DMS153 treated with DMSO at 0.1 percent for 48 hours (cell line): ENCODE data around the gene ZNF777.
A peak's percentile ranks its signal among the peaks of the same experiment; 100 is the strongest.
"Not testable (repeated sequence)": the region's sequence is repeated elsewhere in the genome, so short reads cannot be mapped to it uniquely, and the experiment has no call there.

Experiments
- DNase-seq: peaks from one replicate; lab custom pipeline; 2025; ENCODE audit not compliant: unreplicated experiment; lab: John Stamatoyannopoulos, UW

ZNF777 gene

GRCh38 chr7:149455175-149455950 is 5.5 kb downstream of the ZNF777 start:
- DNase-seq: no peak

GRCh38 chr7:149454750-149455149 is 6.1 kb downstream of the ZNF777 start:
- DNase-seq: no peak

- DNase-seq: no peak
Observed at GRCh38 chr7:149454006-149454405, 6.9 kb downstream of the ZNF777 start.

GRCh38 chr7:149450821-149451220 is 10.0 kb downstream of the ZNF777 start:
- no peak for DNase-seq

GRCh38 chr7:149449897-149450296 is 11.0 kb downstream of the ZNF777 start:
- no peak for DNase-seq

- no peak for DNase-seq
Observed at GRCh38 chr7:149448961-149449360, 11.9 kb downstream of the ZNF777 start.

- not testable (repeated sequence) for DNase-seq
Observed at GRCh38 chr7:149446026-149446425, 14.8 kb downstream of the ZNF777 start.

GRCh38 chr7:149444287-149444686 is 16.6 kb downstream of the ZNF777 start:
- no peak for DNase-seq

- no peak for DNase-seq
Observed at GRCh38 chr7:149443523-149443922, 17.3 kb downstream of the ZNF777 start.

GRCh38 chr7:149442924-149443323 is 17.9 kb downstream of the ZNF777 start:
- no peak for DNase-seq

- DNase-seq: no peak
Observed at GRCh38 chr7:149440222-149440621, 20.6 kb downstream of the ZNF777 start.

- no peak for DNase-seq
Observed at GRCh38 chr7:149436358-149436757, 24.5 kb downstream of the ZNF777 start.

GRCh38 chr7:149433124-149433523 is 27.7 kb downstream of the ZNF777 start:
- no peak for DNase-seq

GRCh38 chr7:149432121-149432691 is 28.7 kb downstream of the ZNF777 start:
- no peak for DNase-seq

- DNase-seq: no peak
Observed at GRCh38 chr7:149431486-149432120, 29.3 kb downstream of the ZNF777 start.

- DNase-seq: no peak
Observed at GRCh38 chr7:149430192-149430591, 30.7 kb downstream of the ZNF777 start.

- no peak for DNase-seq
Observed at GRCh38 chr7:149427893-149428292, 33.0 kb downstream of the ZNF777 start.

- DNase-seq: no peak
Observed at GRCh38 chr7:149427096-149427680, 33.7 kb downstream of the ZNF777 start.

GRCh38 chr7:149423449-149424110 is 37.3 kb downstream of the ZNF777 start:
- DNase-seq: peak; percentile 33

- peak; percentile 29 for DNase-seq
Observed at GRCh38 chr7:149422914-149423301, 38.0 kb downstream of the ZNF777 start.

GRCh38 chr7:149422162-149422913 is 38.5 kb downstream of the ZNF777 start:
- peak; percentile 75 for DNase-seq
